Gastroesophageal sphincter (tissue), 4 donors: ENCODE data around the gene ARPP21. TPM values are rescaled to one million over a fixed set of nuclear protein-coding genes. Genes with fewer than 3 reads are reported as not detected.

Experiments
- ATAC-seq: fragments of 150-250 bp; one replicate; pipeline ENCODE4 v1.9.1; 2016; ENCODE audit warnings: mild to moderate bottlenecking, moderate library complexity
- H3K27ac ChIP-seq, 4 donors: fragments of 200-600 bp; sonication (generic) in 3 of 4; 1 replicate in 3 of 4; 2 replicates in 1 of 4; pipeline ENCODE4 v1.5.1; 2016 to 2019
- H3K27me3 ChIP-seq: fragments of 200-600 bp; sonication (generic); one replicate; pipeline ENCODE4 v1.5.1; 2019
- H3K36me3 ChIP-seq, 2 donors: fragments of 200-600 bp; sonication (generic); one replicate each; pipeline ENCODE4 v1.5.1; 2019; ENCODE audit warnings: control low read depth in 1 of 2
- H3K4me1 ChIP-seq, 3 donors: fragments of 200-600 bp; sonication (generic); 1 replicate in 2 of 3; 2 replicates in 1 of 3; pipeline ENCODE4 v1.5.1; 2016 to 2019; ENCODE audit warnings: control low read depth in 2 of 3
- H3K4me3 ChIP-seq, 2 donors: fragments of 200-600 bp; sonication (generic); one replicate each; pipeline ENCODE4 v1.5.1; 2019; ENCODE audit warnings: mild to moderate bottlenecking in 1 of 2, moderate library complexity in 1 of 2
- H3K9me3 ChIP-seq, 3 donors: fragments of 200-600 bp; sonication (generic); one replicate each; pipeline ENCODE4 v1.5.1; 2017 to 2019; ENCODE audit warnings: control low read depth in 2 of 3
- EP300 ChIP-seq: sonication (generic); formaldehyde crosslinking; IDR thresholded peaks from one replicate; pipeline ENCODE4 v1.6.1; 2017; ENCODE audit warnings: antibody characterized with exemption, mild to moderate bottlenecking
- POLR2A ChIP-seq, 2 donors: fragments of 450-650 bp; IDR thresholded peaks; one replicate each; pipeline ENCODE4 v1.6.1; 2017; ENCODE audit warnings: antibody characterized with exemption in 2 of 2, mild to moderate bottlenecking in 2 of 2, moderate library complexity in 1 of 2
- POLR2AphosphoS5 ChIP-seq: sonication (generic); formaldehyde crosslinking; IDR thresholded peaks from one replicate; pipeline ENCODE4 v1.6.1; 2017; ENCODE audit warnings: antibody characterized with exemption
- WGBS, 2 donors: methylation state at CpG; one replicate each; pipeline ENCODE4 v1.1.5; 2018; ENCODE audit warnings: low coverage in 1 of 2; 5-methylcytosine and 5-hydroxymethylcytosine counted together
- total RNA-seq, 4 donors: library from RNA; depleted of rRNA; stranded (reverse); fragments of >200 nt; gene quantifications; one replicate each; pipeline ENCODE4 v1.1.0, GENCODE V29; 2016
- TF ChIP-seq, protein P1 (sequence below), 4 experiments: fragments of 200-600 bp in 2 of 4; fragments of 450-650 bp in 2 of 4; sonication (generic) in 1 of 4; IDR thresholded peaks; one replicate each; pipeline ENCODE4 v1.5.1; 2017 to 2019; ENCODE audit warnings: antibody characterized with exemption in 4 of 4, mild to moderate bottlenecking in 2 of 4, moderate library complexity in 2 of 4

ARPP21 gene
- total RNA-seq, 4 donors from 2014 or later, result 0.15 to 1.5 (median 0.78) TPM

DNA sequence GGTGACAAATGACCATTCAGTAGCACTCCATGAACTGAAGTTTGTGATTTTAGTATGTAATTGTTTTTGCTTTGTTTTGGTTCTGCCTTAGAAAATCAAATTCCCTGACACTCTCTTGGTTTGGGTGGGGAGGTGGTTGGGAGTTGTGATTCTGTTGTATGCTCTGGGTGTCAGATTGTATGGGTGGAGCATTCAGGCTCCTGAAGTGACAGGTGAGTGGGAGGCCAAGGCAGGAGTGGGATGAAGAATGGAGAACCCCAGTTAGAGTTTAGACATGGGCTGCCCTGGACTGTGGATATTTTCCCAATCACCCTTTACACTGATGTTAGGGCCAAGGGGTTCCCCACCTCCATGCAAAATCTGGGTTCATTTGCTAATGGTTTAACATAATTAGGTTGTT, 83.6 kb downstream of the ARPP21 start:
- no peaks in the 10 kb centered on the region for H3K9me3 ChIP-seq
- H3K4me1 ChIP-seq, result no peaks in the 10 kb centered on the region
- H3K4me3 ChIP-seq, result no peak overlapping the region
- no peak overlapping the region for H3K27ac ChIP-seq
- H3K36me3 ChIP-seq, result no peaks in the 10 kb centered on the region
- ATAC-seq, result no peak
- TF ChIP-seq, protein P1, sequence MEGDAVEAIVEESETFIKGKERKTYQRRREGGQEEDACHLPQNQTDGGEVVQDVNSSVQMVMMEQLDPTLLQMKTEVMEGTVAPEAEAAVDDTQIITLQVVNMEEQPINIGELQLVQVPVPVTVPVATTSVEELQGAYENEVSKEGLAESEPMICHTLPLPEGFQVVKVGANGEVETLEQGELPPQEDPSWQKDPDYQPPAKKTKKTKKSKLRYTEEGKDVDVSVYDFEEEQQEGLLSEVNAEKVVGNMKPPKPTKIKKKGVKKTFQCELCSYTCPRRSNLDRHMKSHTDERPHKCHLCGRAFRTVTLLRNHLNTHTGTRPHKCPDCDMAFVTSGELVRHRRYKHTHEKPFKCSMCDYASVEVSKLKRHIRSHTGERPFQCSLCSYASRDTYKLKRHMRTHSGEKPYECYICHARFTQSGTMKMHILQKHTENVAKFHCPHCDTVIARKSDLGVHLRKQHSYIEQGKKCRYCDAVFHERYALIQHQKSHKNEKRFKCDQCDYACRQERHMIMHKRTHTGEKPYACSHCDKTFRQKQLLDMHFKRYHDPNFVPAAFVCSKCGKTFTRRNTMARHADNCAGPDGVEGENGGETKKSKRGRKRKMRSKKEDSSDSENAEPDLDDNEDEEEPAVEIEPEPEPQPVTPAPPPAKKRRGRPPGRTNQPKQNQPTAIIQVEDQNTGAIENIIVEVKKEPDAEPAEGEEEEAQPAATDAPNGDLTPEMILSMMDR (IDR thresholded peaks at IDR 0.05), result no peak
- no peak for TF ChIP-seq EP300
- no peak for TF ChIP-seq POLR2AphosphoS5
- no peak for TF ChIP-seq POLR2A (IDR thresholded peaks at IDR 0.05)
- H3K27me3 ChIP-seq, result peaks cover 5% of the 10 kb centered on the region

DNA sequence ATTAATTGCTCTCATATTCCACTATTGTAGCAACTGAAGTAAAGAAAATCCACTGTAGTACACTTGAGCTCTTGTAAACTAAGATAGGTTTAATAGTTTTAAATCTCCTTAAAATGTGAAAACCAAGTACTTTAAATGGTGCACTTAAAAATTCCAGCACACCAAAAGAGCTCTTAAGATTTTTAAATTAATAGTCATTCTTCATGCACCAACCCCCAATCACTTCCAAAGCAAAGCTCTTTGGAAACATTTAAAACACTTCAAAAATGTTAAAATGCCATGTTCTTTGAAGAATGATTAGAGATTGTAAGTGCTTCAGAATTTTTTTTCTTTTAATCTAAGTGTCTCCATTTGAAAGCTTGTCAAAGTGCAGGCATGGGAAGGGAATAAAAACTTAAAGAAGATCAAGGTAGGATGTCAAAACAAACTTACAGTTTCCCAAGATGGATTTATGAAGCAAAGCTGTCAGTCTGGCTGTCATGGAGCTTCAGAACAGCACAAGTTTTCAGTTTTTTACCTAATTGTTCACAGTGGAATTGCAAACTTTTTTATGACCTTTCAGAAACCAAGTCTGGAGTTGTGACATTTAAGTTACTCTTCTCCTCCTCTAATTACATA, 84.3 kb downstream of the ARPP21 start:
- Histone ChIP-seq H3K9me3 (no peaks in the 10 kb centered on the region), H3K27me3 (peaks cover 5% of the 10 kb centered on the region), H3K4me1 (no peaks in the 10 kb centered on the region), H3K27ac (no peak overlapping the region), H3K36me3 (no peaks in the 10 kb centered on the region), H3K4me3 (no peak overlapping the region)
- TF ChIP-seq, protein P1 (IDR thresholded peaks at IDR 0.05), result no peak
- TF ChIP-seq POLR2AphosphoS5 (no peak), EP300 (no peak), POLR2A (IDR thresholded peaks at IDR 0.05) (no peak)
- ATAC-seq, result no peak

DNA sequence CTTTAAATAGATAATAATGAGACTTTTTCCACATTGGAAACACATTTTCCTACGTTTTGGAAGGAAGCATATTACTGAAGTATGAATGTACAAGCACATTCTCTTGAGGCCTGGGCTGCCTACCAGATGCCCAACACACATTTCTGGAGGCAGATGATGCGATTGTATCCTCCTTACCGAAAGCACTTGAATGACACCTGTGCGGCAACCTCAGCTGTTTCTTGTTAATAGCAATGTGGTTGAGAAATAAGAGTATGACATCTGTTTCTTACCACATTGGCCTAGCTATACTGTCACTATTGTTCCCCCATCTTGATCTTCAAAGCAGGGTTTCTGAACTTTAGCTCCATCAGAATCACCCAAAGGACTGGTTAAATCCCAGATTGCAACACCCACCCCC, 84.8 kb downstream of the ARPP21 start:
- H3K27me3 ChIP-seq, result peaks cover 5% of the 10 kb centered on the region
- H3K36me3 ChIP-seq, result no peaks in the 10 kb centered on the region
- 86 to 88% methylated on average over 4 of the region's 4 CpGs for WGBS, 2 donors
- H3K4me1 ChIP-seq, result no peaks in the 10 kb centered on the region
- H3K27ac ChIP-seq, result no peak overlapping the region
- no peak overlapping the region for H3K4me3 ChIP-seq
- H3K9me3 ChIP-seq, result no peaks in the 10 kb centered on the region
- no peak for ATAC-seq
- TF ChIP-seq POLR2A (IDR thresholded peaks at IDR 0.05) (no peak), EP300 (no peak), POLR2AphosphoS5 (no peak)
- TF ChIP-seq, protein P1 (IDR thresholded peaks at IDR 0.05), result no peak

DNA sequence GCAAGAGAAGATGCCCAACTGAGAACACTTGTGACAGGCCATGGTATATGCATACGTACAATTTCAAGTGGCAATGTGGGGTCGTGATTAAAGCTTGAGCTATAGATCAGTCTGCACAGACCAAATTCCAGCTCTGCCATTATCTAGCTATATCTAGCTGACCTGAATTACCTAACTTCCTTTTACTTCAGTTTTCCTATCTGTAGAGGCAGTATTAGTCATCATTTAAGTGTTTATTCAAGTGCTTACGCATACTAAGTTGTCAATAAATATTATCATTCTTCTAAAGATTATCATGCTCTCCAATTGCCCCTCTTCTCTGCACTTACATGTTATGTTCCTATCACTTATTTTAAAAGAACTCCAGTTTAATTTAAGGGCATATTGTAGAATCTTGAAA, 87.9 kb downstream of the ARPP21 start:
- no peak for ATAC-seq
- H3K27me3 ChIP-seq, result no peaks in the 10 kb centered on the region
- 49 to 68% methylated on average over 2 to 3 of the region's 3 CpGs for WGBS, 2 donors
- H3K4me3 ChIP-seq, result no peak overlapping the region
- H3K4me1 ChIP-seq, result no peaks in the 10 kb centered on the region
- H3K27ac ChIP-seq, result no peak overlapping the region
- TF ChIP-seq, protein P1 (IDR thresholded peaks at IDR 0.05), result no peak
- no peak for TF ChIP-seq POLR2A (IDR thresholded peaks at IDR 0.05)
- no peak for TF ChIP-seq POLR2AphosphoS5
- TF ChIP-seq EP300, result no peak
- no peaks in the 10 kb centered on the region for H3K9me3 ChIP-seq
- no peaks in the 10 kb centered on the region for H3K36me3 ChIP-seq

DNA sequence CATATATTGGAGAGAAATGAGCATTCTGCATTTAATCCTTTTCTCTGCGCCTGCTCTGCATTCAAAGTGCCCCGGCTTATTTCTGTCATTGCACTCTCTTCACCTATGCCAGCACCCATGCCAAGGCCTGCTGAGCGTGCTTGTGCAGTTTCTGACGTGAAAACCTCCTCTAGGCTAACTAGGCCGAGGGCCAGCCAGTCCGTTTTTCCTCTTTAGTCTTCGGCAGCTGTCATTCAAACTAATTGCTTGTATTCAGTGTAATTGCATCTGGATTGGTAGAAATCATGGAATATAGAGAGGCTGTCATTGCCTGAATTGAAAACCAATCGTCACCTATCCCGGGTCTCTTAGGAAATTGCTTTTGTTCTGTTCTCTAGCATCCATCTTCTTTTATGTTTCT, 94.0 kb downstream of the ARPP21 start:
- no peak for ATAC-seq
- no peaks in the 10 kb centered on the region for H3K36me3 ChIP-seq
- H3K9me3 ChIP-seq, result no peaks in the 10 kb centered on the region
- no peak overlapping the region for H3K4me3 ChIP-seq
- TF ChIP-seq EP300 (no peak), POLR2AphosphoS5 (no peak), POLR2A (IDR thresholded peaks at IDR 0.05) (no peak)
- TF ChIP-seq, protein P1 (IDR thresholded peaks at IDR 0.05), result no peak
- 86 to 92% methylated on average over 5 to 9 of the region's 9 CpGs for WGBS, 2 donors
- H3K27ac ChIP-seq, result no peak overlapping the region
- H3K4me1 ChIP-seq, result no peaks in the 10 kb centered on the region
- peaks cover 7% of the 10 kb centered on the region for H3K27me3 ChIP-seq
